MM.1S (cell line): Measurements from ENCODE around the gene CITED2.

Experiments
- EZH2 ChIP-seq: fragments of 300-600 bp; sonication (generic); optimal IDR thresholded peaks from 2 replicates; pipeline ENCODE3; 2017; ENCODE audit warnings: low read depth, mild to moderate bottlenecking, antibody characterized with exemption, low read length, mixed read lengths
- EZH2phosphoT487 ChIP-seq: fragments of 300-600 bp; sonication (generic); IDR thresholded peaks from 2 replicates; pipeline ENCODE4 v1.6.1; 2018; ENCODE audit warnings: antibody characterized with exemption, low read length
- TF ChIP-seq, protein P1 (sequence below): fragments of 300-600 bp; sonication (generic); IDR thresholded peaks from 2 replicates; pipeline ENCODE4 v1.5.1; 2016; ENCODE audit warnings: antibody characterized with exemption, low read length, mixed read lengths

DNA sequence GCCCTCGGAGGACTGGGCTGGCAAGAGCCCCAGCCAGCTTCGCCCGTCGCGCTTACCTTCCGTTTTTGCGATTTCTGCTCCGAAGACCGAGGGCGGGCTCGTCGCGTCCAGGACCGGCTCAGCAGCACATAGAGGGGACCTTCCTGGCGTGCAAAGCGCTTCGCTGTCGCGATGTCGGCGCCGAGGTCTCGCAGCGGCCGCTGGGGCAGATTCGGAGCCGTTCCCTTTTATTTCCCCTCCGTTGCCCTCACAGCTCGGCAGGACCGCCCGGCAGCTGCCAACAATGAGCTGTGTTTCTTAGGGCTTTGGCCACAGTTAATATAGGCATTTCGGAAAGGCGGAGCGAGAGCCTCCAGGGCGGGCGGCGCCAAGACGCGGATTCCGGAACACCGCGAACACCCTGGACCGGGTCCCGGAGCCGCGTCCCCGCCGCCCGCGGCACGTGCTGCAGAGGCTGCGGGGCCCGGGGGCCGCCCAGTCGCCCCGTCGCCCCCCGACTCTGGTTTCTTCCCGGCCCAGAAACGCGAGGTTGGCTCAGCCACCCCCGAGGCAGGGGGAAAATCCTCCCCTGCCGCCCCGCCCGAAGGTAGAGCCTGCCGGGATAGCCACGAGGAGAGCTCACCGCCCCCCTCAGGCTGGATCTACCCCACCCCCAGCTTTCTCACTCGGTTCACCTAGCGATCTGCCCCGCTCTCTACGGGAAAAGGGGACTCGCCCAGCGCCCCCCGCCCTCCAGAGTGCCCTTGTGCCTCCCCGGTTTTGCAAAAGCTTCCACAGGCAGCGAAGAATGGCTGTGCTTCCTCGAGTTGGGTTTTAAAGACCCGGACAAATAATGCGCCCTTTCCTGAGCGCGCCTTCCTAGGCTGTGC, at the start of gene CITED2:
- TF ChIP-seq, protein P1, sequence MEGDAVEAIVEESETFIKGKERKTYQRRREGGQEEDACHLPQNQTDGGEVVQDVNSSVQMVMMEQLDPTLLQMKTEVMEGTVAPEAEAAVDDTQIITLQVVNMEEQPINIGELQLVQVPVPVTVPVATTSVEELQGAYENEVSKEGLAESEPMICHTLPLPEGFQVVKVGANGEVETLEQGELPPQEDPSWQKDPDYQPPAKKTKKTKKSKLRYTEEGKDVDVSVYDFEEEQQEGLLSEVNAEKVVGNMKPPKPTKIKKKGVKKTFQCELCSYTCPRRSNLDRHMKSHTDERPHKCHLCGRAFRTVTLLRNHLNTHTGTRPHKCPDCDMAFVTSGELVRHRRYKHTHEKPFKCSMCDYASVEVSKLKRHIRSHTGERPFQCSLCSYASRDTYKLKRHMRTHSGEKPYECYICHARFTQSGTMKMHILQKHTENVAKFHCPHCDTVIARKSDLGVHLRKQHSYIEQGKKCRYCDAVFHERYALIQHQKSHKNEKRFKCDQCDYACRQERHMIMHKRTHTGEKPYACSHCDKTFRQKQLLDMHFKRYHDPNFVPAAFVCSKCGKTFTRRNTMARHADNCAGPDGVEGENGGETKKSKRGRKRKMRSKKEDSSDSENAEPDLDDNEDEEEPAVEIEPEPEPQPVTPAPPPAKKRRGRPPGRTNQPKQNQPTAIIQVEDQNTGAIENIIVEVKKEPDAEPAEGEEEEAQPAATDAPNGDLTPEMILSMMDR = no peak; the same call in 1 of the 2 replicates
- no peak for TF ChIP-seq EZH2phosphoT487
- TF ChIP-seq EZH2 = no peak
